Activated CD4-positive, alpha-beta T cell treated with anti-CD3 and anti-CD28 coated beads for 24 hours (primary cell): ENCODE data around the gene PPL.
"Not testable (repeated sequence)": the region's sequence is repeated elsewhere in the genome, so short reads cannot be mapped to it uniquely, and the experiment has no call there.

ENCODE experiments used
- DNase-seq, 2 donors: peaks; one replicate each; pipeline ENCODE4 v3.0.0-alpha.2; 2020; ENCODE audit warnings: low read depth in 2 of 2

Gene PPL

GRCh38 chr16:4934591-4934990 is 2.4 kb downstream of the PPL start:
- no peak for DNase-seq

DNA sequence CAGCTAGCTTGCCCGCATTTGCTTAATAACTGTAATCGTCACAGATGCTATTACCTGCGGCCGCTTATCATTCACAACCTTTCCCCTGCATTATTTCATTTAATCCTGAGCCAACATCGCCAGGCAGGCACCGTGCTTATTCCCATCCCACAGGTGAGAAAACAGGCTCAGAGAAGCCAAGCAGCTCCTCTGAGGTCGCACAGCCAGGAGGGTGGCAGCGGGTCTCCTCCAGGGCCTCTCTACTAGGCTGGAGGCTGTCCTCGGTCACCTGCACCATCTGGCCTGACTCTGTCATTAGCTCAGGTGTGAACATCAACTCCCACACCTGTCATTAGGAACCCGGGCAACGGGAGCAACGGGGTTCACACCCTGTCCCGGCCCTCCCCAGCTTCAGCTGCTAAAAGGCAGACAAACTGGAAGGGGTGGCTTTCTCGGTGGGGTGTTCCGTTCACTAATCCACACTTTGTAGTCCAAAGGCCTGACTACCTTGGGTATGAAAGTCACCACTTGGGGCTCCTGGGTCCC is 3.0 kb downstream of the PPL start:
- no peak for DNase-seq

GRCh38 chr16:4933433-4933832 is 3.5 kb downstream of the PPL start:
- no peak for DNase-seq

DNA sequence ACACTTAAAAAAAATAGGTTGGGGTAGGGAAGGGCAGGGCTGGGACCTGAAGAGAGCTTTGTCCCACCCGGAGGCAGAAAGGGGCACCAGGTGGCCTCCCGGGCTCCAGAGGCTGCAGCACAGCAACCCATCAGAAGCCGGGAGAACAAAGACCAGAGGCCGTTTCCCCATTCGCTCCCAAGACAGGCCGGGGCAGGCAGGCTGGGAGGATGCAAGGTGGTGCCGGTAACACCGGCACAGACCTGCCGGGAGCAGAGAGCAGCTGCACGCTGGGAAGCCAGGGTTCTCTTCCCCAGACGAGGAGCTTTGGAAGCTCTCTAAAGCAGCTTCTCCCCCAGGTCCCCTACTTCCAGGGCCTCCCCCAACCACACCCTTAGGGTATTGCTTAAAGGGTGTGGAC is 5.6 kb downstream of the PPL start:
- no peak for DNase-seq

- DNase-seq, result not testable (repeated sequence)
Observed at GRCh38 chr16:4929619-4930018, 7.3 kb downstream of the PPL start.

GRCh38 chr16:4928227-4928626 is 8.7 kb downstream of the PPL start:
- no peak for DNase-seq

GRCh38 chr16:4927661-4928060 is 9.3 kb downstream of the PPL start:
- DNase-seq, result no peak

DNA sequence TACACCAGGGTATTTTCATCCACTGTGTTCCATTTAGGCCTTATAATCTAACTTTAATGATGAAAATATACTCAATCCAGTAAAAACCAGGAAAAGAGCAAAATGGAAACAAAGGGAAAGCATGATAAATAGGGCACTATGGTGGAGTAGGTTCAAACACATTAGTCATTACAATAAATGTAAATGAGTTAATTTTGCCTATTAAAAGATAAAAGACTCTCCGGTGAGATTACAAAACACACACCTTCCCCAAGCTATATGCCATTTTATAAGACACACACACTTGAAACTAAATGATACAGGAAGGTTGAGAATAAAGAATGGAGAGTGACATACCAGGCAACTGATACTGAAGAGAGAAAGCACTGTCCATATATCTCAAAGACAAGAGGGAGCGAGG is 10.0 kb downstream of the PPL start:
- DNase-seq, result no peak

DNA sequence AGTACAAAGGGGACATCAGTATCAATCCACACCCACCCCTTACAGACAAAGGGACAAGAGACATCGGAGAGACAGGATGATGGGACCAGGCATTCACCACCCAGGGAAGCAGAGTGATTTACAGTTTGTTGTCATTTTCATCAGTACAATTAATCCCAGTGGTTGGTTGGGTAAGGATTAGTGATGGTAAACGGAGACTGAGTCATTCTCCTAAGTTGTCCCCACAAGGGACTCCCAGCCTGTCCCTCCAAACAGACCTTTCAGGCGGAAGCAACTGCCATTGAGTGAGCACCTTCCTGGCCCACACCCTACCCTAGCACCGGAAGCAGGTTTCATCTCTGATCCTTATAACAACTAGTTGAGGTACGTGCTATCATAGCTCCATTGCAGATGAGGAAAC is 11.2 kb downstream of the PPL start:
- no peak for DNase-seq

GRCh38 chr16:4925293-4925607 is 11.7 kb downstream of the PPL start:
- no peak for DNase-seq

- DNase-seq, result no peak
Observed at GRCh38 chr16:4924593-4925292, 12.2 kb downstream of the PPL start.

- DNase-seq, result no peak
Observed at GRCh38 chr16:4923853-4924252, 13.1 kb downstream of the PPL start.

- DNase-seq, result no peak
Observed at GRCh38 chr16:4922721-4923342, 14.1 kb downstream of the PPL start.

DNA sequence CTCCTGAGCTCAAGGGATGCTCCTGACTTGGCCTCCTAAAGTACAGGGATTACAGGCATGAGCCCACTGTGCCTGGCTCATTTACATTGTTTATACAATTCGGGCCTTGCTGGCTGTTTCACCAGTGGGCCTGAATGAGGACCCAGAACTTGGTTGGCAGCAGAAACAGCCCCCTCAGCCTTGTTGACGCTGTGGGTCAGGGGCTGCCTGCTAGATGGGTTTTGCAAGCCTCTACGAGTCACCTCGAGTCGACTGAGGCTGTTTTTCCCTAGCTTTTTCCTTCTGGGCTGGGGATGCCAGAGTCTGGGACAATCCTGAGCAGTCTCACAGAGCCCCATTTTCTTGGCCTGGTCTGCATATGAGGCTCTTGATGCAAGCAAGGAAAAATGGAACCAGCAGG is 16.1 kb downstream of the PPL start:
- DNase-seq, result no peak

DNA sequence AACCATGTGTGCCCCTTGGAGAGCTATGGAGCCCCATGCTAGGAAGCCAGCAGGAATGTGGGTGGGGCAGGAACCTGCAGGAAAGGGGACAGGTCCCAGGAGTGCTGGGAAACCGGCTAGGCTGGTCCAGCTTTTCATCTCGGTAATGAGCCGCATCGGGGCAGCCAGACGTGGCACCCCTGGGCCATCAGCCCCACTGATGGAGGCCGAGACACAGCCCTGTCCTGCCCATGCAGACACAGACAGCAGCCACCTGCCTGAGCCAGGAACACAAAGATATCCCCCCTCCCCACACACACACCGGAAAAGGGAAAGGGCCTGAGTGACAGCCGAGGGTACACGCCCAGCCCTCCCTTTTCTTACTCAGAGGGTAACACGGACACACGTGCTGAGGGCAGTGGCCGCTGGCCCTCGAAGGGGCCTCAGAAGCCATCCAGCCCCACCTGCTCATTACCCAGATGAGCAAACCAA is 18.1 kb downstream of the PPL start:
- DNase-seq, result no peak

- DNase-seq, result no peak
Observed at GRCh38 chr16:4917117-4917516, 19.8 kb downstream of the PPL start.

- no peak for DNase-seq
Observed at GRCh38 chr16:4915226-4915761, 21.7 kb downstream of the PPL start.

DNA sequence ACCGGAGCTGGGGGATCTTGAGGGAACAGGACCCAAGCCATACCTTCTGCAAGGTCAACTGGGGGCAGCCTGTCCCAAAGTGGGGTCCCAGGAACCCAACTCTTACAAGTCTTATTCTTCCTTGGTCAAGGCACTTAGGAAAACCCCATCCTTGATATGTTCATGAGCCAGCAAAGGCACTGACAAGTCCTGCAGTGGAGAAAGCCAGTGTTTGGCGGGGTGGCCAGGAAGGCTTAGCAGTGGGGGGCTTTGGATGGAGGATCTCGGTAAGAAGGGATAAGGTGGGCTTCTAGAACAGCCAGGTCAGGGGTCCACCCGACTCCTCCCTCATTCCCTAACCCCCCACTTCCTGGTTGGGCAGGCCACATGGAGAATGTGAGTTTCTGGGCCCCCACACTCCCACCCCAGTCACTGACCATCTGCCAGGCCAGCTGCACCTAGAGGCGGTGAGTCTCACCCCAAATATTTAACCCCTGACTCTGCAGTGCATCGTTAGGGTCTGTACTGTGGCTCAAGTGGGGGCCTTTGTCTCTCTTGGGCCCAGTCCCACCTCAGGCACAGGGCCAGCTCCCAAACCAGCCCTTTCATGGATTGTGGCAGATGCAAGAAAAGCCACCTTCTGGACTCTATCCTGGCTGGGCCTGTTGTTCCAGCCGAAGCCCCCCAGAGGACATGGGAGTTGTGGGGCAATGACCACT is 22.3 kb downstream of the PPL start:
- no peak for DNase-seq

GRCh38 chr16:4913774-4914525 is 23.0 kb downstream of the PPL start:
- no peak for DNase-seq

GRCh38 chr16:4913130-4913773 is 23.7 kb downstream of the PPL start:
- DNase-seq, result no peak

- no peak for DNase-seq
Observed at GRCh38 chr16:4911970-4912386, 25.0 kb downstream of the PPL start.
